HepG2 (cell line): ENCODE data around the gene KCNH8.

Source experiments
- CAMTA2 ChIP-seq: sonication (generic); formaldehyde crosslinking; IDR thresholded peaks from 2 replicates; pipeline ENCODE4 v1.4.0; 2020; ENCODE audit warnings: mild to moderate bottlenecking, missing genetic modification reagents, borderline replicate concordance
- EZH2 ChIP-seq: conservative IDR thresholded peaks from 2 replicates; pipeline ENCODE4 v1.6.1; 2012; ENCODE audit warnings: mild to moderate bottlenecking, low read depth, low read length, moderate library complexity
- HNRNPUL1 ChIP-seq: fragments of 200-400 bp; formaldehyde crosslinking; IDR thresholded peaks from 2 replicates; pipeline ENCODE4 v1.6.1; 2017; ENCODE audit warnings: low read depth, mild to moderate bottlenecking, low read length, moderate library complexity
- MAX ChIP-seq: IDR thresholded peaks from 2 replicates; pipeline ENCODE4 v1.6.1; 2012; ENCODE audit warnings: inconsistent platforms
- REXO4 ChIP-seq: sonication (generic); formaldehyde crosslinking; IDR thresholded peaks from 2 replicates; pipeline ENCODE4 v1.8.0; 2022; ENCODE audit warnings: missing genetic modification reagents, mild to moderate bottlenecking, borderline replicate concordance
- TBX2 ChIP-seq: sonication (generic); formaldehyde crosslinking; IDR thresholded peaks from 2 replicates; pipeline ENCODE4 v1.5.0; 2020; ENCODE audit warnings: missing genetic modification reagents, mild to moderate bottlenecking, borderline replicate concordance
- TP53 ChIP-seq: sonication (generic); formaldehyde crosslinking; conservative IDR thresholded peaks from 2 replicates; pipeline ENCODE4 v1.4.0; 2020; ENCODE audit warnings: missing genetic modification reagents
- ZBTB43 ChIP-seq: sonication (generic); formaldehyde crosslinking; conservative IDR thresholded peaks from 2 replicates; pipeline ENCODE4 v1.4.0; 2020; ENCODE audit warnings: missing genetic modification reagents
- ZNF530 ChIP-seq: sonication (generic); formaldehyde crosslinking; IDR thresholded peaks from 2 replicates; pipeline ENCODE4 v1.5.0; 2020; ENCODE audit warnings: low read depth, mild to moderate bottlenecking, missing genetic modification reagents
- ZNF776 ChIP-seq: sonication (generic); formaldehyde crosslinking; IDR thresholded peaks from 2 replicates; pipeline ENCODE4 v1.4.0; 2020; ENCODE audit warnings: mild to moderate bottlenecking, missing genetic modification reagents

- TF ChIP-seq EZH2 = no peak
- no peak for TF ChIP-seq TBX2 (CRISPR knock-in tag)
- TF ChIP-seq REXO4 (CRISPR knock-in tag) = no peak
- no peak for TF ChIP-seq TP53
- no peak for TF ChIP-seq ZBTB43 (CRISPR knock-in tag)
- TF ChIP-seq CAMTA2 (CRISPR knock-in tag) = no peak
- TF ChIP-seq MAX = no peak
- no peak for TF ChIP-seq ZNF776 (CRISPR knock-in tag)
- no peak for TF ChIP-seq HNRNPUL1
- no peak for TF ChIP-seq ZNF530
Observed at GRCh38 chr3:19284974-19285373, 136.7 kb downstream of the KCNH8 start.
